Activated T-cell treated with anti-CD3 and anti-CD28 coated beads for 48 hours (primary cell): Measurements from ENCODE around the gene GALC.

ENCODE experiments used
- DNase-seq: peaks from one replicate; pipeline ENCODE4 v3.0.0-alpha.2; 2020; ENCODE audit warnings: low read depth

GALC gene

GRCh38 chr14:88005978-88006851 lies 13.2 kb upstream of the GALC start:
- peak; percentile 41 for DNase-seq

- no peak for DNase-seq
Observed at GRCh38 chr14:88005050-88005481, 12.1 kb upstream of the GALC start, which contains the start of gene GPR65. Gene GPR65 (plus strand): TSS chr14:88005135. CDS start chr14:88010848, 5,713 bp downstream.

- DNase-seq, result no peak
Observed at GRCh38 chr14:88004506-88005036, 11.6 kb upstream of the GALC start.

- no peak for DNase-seq
Observed at GRCh38 chr14:88003425-88003824, 10.4 kb upstream of the GALC start.

DNA sequence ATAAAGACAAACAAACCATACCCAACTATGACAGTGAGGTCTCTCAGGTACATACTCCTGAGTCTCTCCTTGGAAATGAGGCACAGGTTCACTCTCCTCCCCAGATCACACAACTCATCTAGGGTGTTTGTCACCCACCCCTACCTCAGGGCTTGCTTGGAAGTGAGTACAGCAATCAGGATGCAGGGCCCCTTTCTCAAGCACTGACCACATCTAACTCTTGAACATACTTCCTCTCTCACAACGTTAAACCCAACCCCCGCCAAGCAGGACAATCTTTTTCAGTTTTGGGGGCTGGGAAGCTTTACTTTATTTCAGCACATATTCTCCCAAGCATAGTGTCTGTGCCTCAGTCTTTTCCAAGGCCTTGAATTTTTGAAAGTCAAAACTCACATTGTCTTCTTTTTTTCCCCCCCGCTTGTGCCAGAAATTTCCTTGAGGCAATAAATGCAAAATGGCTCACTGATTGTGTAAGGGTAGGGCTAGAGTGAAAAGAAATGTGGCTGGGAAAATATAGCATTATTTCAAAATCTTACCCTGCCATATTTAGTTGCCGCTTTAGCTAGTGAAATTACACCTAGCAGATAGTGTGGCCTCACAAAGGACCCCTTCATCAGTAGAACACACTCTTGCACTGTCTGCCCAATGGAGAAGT lies 9.6 kb upstream of the GALC start:
- no peak for DNase-seq

GRCh38 chr14:87999277-87999676 lies 6.3 kb upstream of the GALC start:
- DNase-seq, result no peak

- no peak for DNase-seq
Observed at GRCh38 chr14:87998482-87998881, 5.5 kb upstream of the GALC start.

DNA sequence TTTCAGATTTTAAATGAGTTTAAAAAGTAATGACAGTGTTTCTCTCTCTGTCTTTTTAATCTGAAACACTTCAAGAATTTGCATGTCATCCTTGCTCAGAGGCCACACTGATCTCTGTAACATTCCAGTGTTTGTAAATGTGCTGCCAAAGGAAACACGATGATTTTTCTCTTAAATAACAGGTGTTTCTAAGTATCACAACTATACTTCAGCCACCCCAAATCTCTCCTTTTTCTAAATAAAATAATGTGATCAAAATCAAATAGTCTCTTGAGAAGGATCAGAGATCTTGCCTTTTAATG lies 3.3 kb upstream of the GALC start:
- no peak for DNase-seq

DNA sequence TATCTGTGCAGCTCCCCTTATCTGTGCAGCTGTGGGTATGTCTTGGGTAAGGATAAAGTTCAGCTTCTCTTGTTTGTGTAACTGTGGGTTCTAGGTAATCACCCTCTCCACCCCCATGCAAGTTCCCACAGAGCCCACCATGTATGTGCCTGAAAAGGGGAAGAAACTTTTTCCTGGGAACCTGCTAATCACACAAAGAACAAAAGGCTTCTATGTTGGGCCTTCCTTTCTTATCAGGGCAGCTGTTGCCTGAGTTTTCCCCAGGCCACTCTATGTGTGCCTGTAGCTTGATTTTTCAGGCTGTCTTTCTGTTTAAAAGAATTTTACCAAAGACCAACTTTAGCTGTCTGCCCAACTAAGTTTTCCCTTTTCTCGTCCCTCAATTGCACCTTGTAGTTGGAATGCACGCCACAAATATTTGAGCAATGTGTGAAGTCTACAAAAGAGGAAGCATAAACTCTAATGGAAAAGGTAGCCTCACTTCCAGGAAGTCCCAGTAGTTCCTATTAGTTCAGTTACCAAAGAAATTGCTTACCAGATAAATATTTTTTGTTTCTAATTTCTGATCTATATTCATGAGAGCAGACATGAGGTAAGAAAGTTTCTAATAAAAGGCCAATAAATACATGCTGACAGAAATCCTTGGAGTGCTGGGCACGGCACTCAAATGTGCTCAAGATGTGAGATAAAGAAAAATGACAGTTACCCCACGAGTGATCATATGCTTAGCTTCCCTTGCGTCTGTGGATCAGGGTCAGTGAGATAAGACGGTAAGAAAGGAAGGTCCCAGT lies 2.7 kb upstream of the GALC start:
- DNase-seq, result no peak

GRCh38 chr14:87994974-87995373 lies 2.0 kb upstream of the GALC start:
- DNase-seq, result peak; percentile 12

DNA sequence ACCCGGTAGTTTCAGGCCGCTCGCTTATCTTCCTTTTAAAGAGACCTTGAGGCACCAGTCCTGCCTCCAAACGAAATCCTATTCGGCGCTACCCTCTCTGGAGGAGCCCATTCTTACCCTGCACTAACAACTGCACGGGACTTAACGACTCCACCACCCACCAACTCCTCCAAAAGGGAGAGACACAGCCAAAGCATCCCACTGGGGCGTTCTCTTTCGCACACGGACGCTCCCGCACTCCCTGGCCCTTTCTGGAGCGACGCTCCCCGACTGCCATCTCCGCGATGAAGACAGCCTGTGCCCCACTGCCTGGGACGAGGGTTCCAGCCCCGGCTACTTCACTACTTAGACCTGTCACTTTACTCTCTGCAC lies 650 bp downstream of the GALC start:
- DNase-seq, result no peak

GRCh38 chr14:87990682-87991081 lies 2.3 kb downstream of the GALC start:
- no peak for DNase-seq

- DNase-seq, result no peak
Observed at GRCh38 chr14:87989956-87990299, 3.1 kb downstream of the GALC start.

GRCh38 chr14:87989221-87989955 lies 3.6 kb downstream of the GALC start:
- DNase-seq, result no peak

DNA sequence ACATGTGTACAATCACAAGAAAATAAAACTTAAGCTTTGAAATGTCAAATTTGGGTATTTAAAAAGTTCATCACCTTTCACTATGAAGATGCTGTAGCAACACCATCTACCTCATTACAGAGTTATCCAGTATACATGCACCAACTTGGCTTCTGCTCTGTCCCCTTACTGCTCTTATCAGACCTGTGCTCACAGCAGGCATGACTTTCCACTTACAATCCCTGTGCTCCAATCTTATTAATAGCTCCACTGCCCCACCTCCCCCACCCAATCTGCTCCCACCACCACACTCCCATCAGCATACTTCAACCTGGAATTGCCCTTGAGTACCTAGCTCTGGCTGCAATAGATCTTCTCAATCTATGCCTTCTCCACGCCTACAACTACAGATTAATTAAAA lies 13.3 kb downstream of the GALC start:
- no peak for DNase-seq

DNA sequence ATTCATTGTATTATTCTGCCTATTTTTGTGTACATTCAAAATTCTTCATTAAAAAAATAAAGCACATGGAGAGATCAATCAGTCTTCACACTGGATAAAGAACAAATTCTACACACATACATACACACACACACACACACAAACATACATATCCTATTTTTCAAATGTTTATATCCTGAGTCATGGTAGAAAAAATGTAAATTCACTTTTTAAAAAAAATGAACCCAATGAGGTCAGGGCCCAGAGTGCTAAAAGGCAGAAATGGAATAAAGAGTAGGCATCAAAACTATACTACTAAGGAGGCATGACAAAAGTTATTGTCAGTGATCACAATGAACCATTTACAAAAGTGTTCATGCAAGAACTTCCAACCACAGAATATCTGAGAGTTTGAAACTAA lies 17.3 kb downstream of the GALC start:
- no peak for DNase-seq

DNA sequence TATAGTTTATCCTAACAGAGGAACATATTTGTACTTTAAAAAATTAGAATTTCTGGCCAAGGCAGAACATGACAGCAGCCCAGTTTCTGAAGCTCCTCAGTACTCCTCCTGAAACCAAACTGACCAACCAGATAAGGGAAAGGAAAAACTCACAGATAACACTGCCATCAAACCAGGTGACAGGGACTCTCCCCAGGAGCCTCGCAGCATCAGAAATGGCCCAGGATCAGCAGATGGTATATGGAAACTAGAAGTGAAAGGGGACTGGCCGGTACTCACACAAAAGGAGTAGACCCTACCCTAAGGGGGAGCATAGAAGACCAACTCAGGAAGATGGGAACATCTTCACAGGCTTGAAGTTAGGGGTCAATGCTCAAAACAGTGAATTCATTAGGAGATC lies 22.0 kb downstream of the GALC start:
- no peak for DNase-seq

DNA sequence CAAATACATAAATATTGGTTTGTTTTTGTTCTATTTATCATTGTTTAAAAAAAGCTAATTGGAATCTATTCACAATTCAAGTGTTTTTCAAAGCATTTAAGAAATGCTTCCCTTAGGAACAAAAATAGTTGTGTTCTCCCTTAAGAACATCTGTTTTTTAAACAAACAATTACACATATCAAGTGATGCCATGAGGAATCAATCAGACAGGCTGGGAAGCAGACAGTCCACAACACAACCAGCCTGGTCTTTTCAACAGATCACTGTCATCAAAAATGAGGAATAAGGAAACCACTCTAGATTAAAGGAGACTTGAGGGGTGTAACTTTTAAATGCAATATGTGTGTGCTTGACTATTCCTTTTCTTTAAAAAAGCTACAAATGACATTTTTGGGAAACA lies 25.5 kb downstream of the GALC start:
- no peak for DNase-seq

DNA sequence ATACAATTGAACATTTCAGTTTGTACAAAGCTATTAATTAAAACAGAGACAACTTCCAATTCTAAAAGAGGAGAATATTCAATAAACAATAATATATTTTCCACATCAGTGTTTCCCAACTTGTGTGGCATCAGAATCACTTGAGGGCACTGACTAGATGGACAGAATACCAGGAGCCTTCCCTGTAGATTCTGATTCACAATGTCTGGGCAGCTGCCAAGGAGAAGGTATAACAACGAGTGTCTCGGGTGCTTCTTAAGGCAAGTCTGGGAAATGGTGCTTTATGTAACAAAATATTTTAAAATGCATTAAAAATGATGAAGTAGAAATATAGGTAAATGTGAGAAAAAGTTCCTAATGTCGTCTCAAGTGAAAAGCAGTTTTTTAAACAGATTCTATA lies 26.2 kb downstream of the GALC start:
- no peak for DNase-seq

- DNase-seq, result no peak
Observed at GRCh38 chr14:87961246-87961645, 31.7 kb downstream of the GALC start.

- DNase-seq, result no peak
Observed at GRCh38 chr14:87960013-87960787, 32.8 kb downstream of the GALC start.
